Fibroblast of lung (primary cell): ENCODE measurements around the gene GNB1L. TPM values are rescaled to one million over a fixed set of nuclear protein-coding genes. Genes with fewer than 3 reads are reported as not detected.

Experiments
- DNase-seq, 2 donors: peaks; one replicate each; pipeline versions ENCODE4 v3.0.0 to v3.0.0-alpha.2; 2010; ENCODE audit warnings: low read depth in 2 of 2
- H2AFZ ChIP-seq: 2 replicates; pipeline ENCODE4 v1.5.1; 2012; ENCODE audit warnings: low read length, control low read depth, inconsistent platforms
- H3K27ac ChIP-seq: 2 replicates; pipeline ENCODE4 v1.5.1; 2011; ENCODE audit warnings: low read length, control low read depth; ENCODE audit not compliant: insufficient read depth
- H3K27me3 ChIP-seq: 2 replicates; pipeline ENCODE4 v1.5.1; 2011; ENCODE audit warnings: mild to moderate bottlenecking, low read length; ENCODE audit not compliant: control insufficient read depth, insufficient read depth
- H3K36me3 ChIP-seq: 2 replicates; pipeline ENCODE4 v1.5.1; 2011; ENCODE audit warnings: low read length; ENCODE audit not compliant: control insufficient read depth, insufficient read depth
- H3K4me1 ChIP-seq: 2 replicates; pipeline ENCODE4 v1.5.1; 2011; ENCODE audit warnings: low read length; ENCODE audit not compliant: control insufficient read depth, insufficient read depth; ENCODE audit errors: extremely low read depth
- H3K4me2 ChIP-seq: 2 replicates; pipeline ENCODE4 v1.5.1; 2011; ENCODE audit warnings: low read length, control low read depth; ENCODE audit not compliant: insufficient read depth; ENCODE audit errors: extremely low read depth
- H3K4me3 ChIP-seq, 4 experiments: fragments of 200-600 bp in 1 of 4; sonication (generic) in 1 of 4; replicated peaks in 1 of 4; 2 replicates each; pipeline ENCODE4 v1.5.1; 2011 to 2016; ENCODE audit warnings: low read length in 4 of 4, low read depth in 3 of 4, mild to moderate bottlenecking in 3 of 4, control low read depth in 2 of 4, inconsistent platforms in 1 of 4, mixed read lengths in 1 of 4; ENCODE audit not compliant: insufficient read depth in 1 of 4; ENCODE audit errors: control extremely low read depth in 1 of 4
- H3K79me2 ChIP-seq: 2 replicates; pipeline ENCODE4 v1.5.1; 2012; ENCODE audit warnings: mild to moderate bottlenecking, low read length, inconsistent platforms; ENCODE audit not compliant: control insufficient read depth, insufficient read depth
- H3K9ac ChIP-seq: 2 replicates; pipeline ENCODE4 v1.5.1; 2011; ENCODE audit warnings: mild to moderate bottlenecking, low read length, control low read depth; ENCODE audit not compliant: insufficient read depth
- H3K9me3 ChIP-seq: 2 replicates; pipeline ENCODE4 v1.5.1; 2012; ENCODE audit warnings: low read depth, low read length; ENCODE audit not compliant: control insufficient read depth, insufficient read depth
- H4K20me1 ChIP-seq: 2 replicates; pipeline ENCODE4 v1.5.1; 2011; ENCODE audit warnings: low read length; ENCODE audit not compliant: control insufficient read depth, insufficient read depth; ENCODE audit errors: extremely low read depth
- EZH2 ChIP-seq: IDR thresholded peaks from 2 replicates; pipeline ENCODE4 v1.5.1; 2012; ENCODE audit warnings: low read length, control low read depth, mild to moderate bottlenecking; ENCODE audit errors: missing control alignments
- polyA plus RNA-seq, 2 donors: library from polyadenylated mRNA; depleted of rRNA in 1 of 2; stranded (reverse) in 1 of 2; unstranded in 1 of 2; fragments of >200 nt; gene quantifications; 2 replicates each; pipeline ENCODE4 v1.2.1, GENCODE V29; 2011 to 2012; ENCODE audit warnings: missing spikeins in 1 of 2
- total RNA-seq: library from RNA; depleted of rRNA; stranded (reverse); fragments of >200 nt; gene quantifications from 2 replicates; pipeline ENCODE4 v1.2.1, GENCODE V29; 2014
- TF ChIP-seq, protein P1 (sequence below), 2 donors: IDR thresholded peaks in 1 of 2; conservative IDR thresholded peaks in 1 of 2; 1 replicate in 1 of 2; 2 replicates in 1 of 2; pipeline ENCODE4 v1.5.1; 2011 to 2012; ENCODE audit warnings: low read length in 2 of 2, control low read depth in 1 of 2, inconsistent platforms in 1 of 2, low read depth in 1 of 2, mild to moderate bottlenecking in 1 of 2

GNB1L gene
- total and polyA plus RNA-seq, 2 donors (not counting 1 experiment from before 2014, with no cell fraction given): 1.4 to 7.8 TPM

DNA sequence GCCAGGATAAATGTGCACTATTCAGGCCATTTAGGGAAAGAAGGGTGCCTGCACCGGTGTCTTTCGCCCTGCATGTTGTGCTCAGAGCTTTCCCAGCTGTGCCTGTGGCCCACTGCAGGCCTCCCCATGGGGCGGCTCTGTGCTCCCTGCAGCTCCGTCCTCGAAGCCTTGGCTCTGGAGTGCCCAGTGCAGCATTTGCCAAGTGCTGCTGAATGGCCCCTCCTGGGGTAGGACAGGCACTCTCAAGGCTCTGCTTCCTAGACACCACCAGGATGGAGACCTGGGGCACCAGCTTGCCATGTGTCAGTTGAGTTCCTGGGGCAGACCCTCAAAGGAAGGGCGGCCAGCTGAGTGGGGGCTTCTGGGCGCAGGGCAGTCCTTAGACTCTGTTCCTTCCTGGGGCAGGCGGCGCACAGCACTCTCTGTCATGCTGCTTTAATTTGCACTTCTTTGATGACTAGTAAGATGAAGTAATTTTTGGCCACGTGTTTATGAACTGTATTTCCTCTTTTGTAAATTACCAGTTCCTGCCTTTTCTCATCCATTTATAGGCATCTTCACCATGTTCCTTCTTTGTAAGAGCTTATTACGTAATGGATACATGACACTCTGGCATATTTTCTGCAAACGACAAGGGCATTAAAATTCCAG lies 32.1 kb upstream of the GNB1L start:
- no peaks in the 10 kb centered on the region for H3K9me3 ChIP-seq
- H3K27me3 ChIP-seq: no peaks in the 10 kb centered on the region
- no peak overlapping the region for H3K4me3 ChIP-seq
- H3K36me3 ChIP-seq: no peaks in the 10 kb centered on the region
- H3K4me1 ChIP-seq: peaks cover 31% of the 10 kb centered on the region
- no peaks in the 10 kb centered on the region for H3K79me2 ChIP-seq
- TF ChIP-seq EZH2: no peak
- TF ChIP-seq, protein P1, sequence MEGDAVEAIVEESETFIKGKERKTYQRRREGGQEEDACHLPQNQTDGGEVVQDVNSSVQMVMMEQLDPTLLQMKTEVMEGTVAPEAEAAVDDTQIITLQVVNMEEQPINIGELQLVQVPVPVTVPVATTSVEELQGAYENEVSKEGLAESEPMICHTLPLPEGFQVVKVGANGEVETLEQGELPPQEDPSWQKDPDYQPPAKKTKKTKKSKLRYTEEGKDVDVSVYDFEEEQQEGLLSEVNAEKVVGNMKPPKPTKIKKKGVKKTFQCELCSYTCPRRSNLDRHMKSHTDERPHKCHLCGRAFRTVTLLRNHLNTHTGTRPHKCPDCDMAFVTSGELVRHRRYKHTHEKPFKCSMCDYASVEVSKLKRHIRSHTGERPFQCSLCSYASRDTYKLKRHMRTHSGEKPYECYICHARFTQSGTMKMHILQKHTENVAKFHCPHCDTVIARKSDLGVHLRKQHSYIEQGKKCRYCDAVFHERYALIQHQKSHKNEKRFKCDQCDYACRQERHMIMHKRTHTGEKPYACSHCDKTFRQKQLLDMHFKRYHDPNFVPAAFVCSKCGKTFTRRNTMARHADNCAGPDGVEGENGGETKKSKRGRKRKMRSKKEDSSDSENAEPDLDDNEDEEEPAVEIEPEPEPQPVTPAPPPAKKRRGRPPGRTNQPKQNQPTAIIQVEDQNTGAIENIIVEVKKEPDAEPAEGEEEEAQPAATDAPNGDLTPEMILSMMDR (conservative IDR thresholded peaks at IDR 0.05 in 1 of 2, IDR thresholded peaks at IDR 0.05 in 1 of 2; ENCODE audit: low read depth in 1 of 2, low read length in 2 of 2): no peak
- no peak overlapping the region for H3K9ac ChIP-seq
- peak; percentile 59 to 76 for DNase-seq
- H2AFZ ChIP-seq: no peak overlapping the region
- no peak overlapping the region for H3K4me2 ChIP-seq
- peak overlapping the region; percentile 46 for H3K27ac ChIP-seq
- no peaks in the 10 kb centered on the region for H4K20me1 ChIP-seq

DNA sequence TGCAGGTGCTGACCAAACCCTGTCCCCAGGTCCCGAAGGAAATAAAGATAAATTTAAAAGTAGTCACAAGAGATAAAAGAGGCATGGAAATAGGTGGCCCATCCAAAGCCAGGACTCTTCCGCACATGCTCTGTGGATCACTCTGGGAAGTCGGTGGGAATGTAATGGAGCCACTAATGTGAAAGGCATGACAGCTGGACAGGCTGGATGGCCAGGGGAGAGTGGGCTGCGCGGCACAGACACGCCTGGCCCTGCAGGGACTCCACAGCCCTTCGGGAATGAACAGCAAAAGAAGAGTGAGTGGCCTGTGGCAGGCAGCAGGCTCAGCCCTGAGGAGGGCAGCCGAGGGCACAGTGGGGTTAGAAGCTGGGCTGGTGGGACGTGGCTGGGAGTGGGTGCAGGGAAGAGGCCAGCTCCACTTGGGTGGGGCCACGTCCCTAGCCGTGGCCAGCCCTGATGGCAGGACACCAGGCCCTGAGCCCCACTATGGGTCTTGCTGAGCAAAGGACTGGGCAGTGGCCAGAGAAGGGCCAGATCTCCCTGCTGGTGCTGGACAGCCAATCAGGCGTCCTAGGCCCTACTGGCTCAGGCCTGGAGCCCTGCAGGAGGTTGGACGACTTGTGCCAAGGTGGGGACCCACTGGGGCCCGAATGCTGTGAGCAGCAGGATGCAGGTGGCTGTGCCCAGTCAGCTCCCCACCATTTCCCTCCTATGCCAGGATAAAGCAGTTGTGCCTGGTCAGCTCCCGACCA lies 31.3 kb upstream of the GNB1L start:
- Histone ChIP-seq H3K27me3 (no peaks in the 10 kb centered on the region), H2AFZ (no peak overlapping the region), H3K9me3 (no peaks in the 10 kb centered on the region), H3K4me3 (no peak overlapping the region), H3K9ac (no peak overlapping the region), H3K4me2 (no peak overlapping the region), H3K27ac (peak overlapping the region; percentile 46), H3K79me2 (no peaks in the 10 kb centered on the region), H3K4me1 (peaks cover 31% of the 10 kb centered on the region), H4K20me1 (no peaks in the 10 kb centered on the region), H3K36me3 (no peaks in the 10 kb centered on the region)
- TF ChIP-seq, protein P1 (conservative IDR thresholded peaks at IDR 0.05 in 1 of 2, IDR thresholded peaks at IDR 0.05 in 1 of 2; ENCODE audit: low read depth in 1 of 2, low read length in 2 of 2): no peak
- no peak for TF ChIP-seq EZH2
- no peak for DNase-seq

- H3K4me2 ChIP-seq: no peak overlapping the region
- H3K79me2 ChIP-seq: peaks cover 4% of the 10 kb centered on the region
- no peaks in the 10 kb centered on the region for H3K9me3 ChIP-seq
- no peak overlapping the region for H3K27ac ChIP-seq
- no peak overlapping the region for H3K4me3 ChIP-seq
- peaks cover 39% of the 10 kb centered on the region for H3K4me1 ChIP-seq
- DNase-seq: no peak
- no peak overlapping the region for H2AFZ ChIP-seq
- TF ChIP-seq EZH2: no peak
- TF ChIP-seq, protein P1 (conservative IDR thresholded peaks at IDR 0.05 in 1 of 2, IDR thresholded peaks at IDR 0.05 in 1 of 2; ENCODE audit: low read depth in 1 of 2, low read length in 2 of 2): no peak
- H3K36me3 ChIP-seq: no peaks in the 10 kb centered on the region
- H3K27me3 ChIP-seq: no peaks in the 10 kb centered on the region
- no peak overlapping the region for H3K9ac ChIP-seq
- no peaks in the 10 kb centered on the region for H4K20me1 ChIP-seq
Measured at GRCh38 chr22:19884954-19885751, 30.5 kb upstream of the GNB1L start.
